GM19193 (cell line): ENCODE results near the gene GRK3.

ENCODE experiments used
- POLR2A ChIP-seq: IDR thresholded peaks from 4 replicates; pipeline ENCODE4 v1.6.1; 2011; ENCODE audit not compliant: insufficient read depth, insufficient read length; ENCODE audit errors: extremely low read depth

Gene GRK3

GRCh38 chr22:25564320-25564978 lies at the start of gene GRK3:
Gene GRK3, plus strand, starts transcription at chr22:25564675. Its CDS starts 366 bp downstream, at chr22:25565041.
- peak; percentile 73 for TF ChIP-seq POLR2A

GRCh38 chr22:25518000-25518663 lies 46.3 kb upstream of the GRK3 start:
- no peak for TF ChIP-seq POLR2A

- TF ChIP-seq POLR2A: no peak
Observed at GRCh38 chr22:25525376-25525775, 39.1 kb upstream of the GRK3 start.

DNA sequence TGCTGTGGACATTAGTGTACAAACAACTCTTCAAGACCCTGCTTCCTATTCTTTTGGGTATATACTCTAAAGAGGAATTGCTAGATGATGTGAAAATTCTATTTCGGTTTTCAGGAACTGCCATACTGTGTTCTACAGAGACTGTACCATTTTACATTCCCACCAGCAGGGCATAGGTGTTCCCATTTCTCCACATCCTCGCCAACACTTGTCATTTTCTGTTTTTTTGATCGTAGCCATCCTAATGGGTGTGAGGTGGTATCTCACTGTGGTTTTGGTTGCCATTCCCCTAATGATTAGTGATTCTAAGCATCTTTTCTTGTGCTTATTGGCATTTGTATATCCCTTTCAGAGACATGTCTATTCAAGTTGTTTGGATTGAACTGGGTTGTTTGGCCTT lies 29.8 kb upstream of the GRK3 start:
- no peak for TF ChIP-seq POLR2A

- no peak for TF ChIP-seq POLR2A
Observed at GRCh38 chr22:25536589-25536988, 27.9 kb upstream of the GRK3 start.

- no peak for TF ChIP-seq POLR2A
Observed at GRCh38 chr22:25540166-25540907, 24.1 kb upstream of the GRK3 start.

- no peak for TF ChIP-seq POLR2A
Observed at GRCh38 chr22:25540908-25541660, 23.4 kb upstream of the GRK3 start.

DNA sequence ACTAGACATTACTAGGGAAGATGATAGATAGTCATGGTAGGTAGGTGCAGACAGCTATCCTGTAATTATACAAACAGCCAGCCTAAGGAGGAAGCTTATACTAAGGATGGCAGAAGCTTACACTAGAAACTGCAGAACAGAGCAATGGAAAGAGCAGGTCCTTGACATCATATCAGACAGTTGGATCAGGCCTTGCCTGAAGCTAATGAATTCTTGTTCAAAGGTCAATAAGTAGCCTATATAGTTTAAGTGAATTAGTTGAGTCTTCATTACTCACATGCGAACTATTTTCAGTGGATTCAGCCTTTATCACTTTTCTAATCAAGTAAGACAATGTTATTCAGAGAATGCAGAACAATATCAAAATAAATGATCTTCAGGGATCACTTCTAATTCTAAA lies 22.3 kb upstream of the GRK3 start:
- no peak for TF ChIP-seq POLR2A

DNA sequence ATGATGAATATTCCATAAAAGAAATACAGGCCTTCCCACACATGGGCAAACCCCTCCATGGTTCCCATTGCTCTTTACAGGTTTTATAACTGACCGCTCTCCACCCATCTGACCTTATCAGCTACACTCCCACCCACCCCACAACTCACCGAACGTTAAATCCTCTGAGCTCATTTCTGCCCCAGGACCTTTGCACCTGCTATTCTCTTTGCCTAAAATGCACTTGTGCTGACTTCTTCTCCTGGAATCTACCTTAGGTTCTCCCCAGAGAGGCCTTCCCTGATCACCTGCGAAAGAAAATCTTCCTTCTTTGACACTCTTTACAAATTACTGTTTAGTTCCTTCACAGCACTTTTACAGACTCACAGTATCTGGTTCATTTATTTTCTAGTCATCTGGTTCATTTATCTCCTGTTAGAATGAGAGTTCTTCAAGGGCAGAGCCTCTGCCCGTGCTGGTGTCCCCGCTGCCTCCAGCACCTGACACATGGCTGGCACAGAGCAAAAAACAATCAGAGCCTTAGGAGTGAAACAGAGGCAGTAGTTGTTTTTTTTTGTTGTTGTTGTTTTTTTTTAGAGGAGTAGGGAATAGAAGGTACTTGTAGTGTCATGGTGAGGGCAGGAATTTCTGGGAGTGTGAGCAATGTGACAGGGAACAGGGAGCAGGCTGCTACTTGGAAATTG lies 21.6 kb upstream of the GRK3 start:
- TF ChIP-seq POLR2A: no peak

DNA sequence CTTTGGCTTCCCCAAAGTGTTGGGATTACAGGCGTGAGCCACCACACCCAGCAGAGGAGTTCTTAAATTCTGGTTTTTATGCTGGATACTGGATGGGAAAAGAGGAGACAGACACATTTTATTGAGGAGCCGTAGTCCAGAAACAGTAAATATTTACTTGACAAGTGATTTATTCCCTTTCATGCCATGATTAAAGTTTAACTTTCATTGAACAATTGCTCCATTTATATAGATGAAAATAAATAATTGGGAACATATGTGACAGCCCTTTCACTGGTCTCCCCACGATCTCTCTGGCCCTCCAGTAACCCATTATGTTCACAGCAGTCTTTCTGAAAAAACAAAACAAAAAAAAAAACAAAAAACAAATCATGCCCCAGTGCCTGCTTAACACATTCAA lies 19.3 kb upstream of the GRK3 start:
- TF ChIP-seq POLR2A: no peak

GRCh38 chr22:25545672-25546071 lies 18.8 kb upstream of the GRK3 start:
- no peak for TF ChIP-seq POLR2A

DNA sequence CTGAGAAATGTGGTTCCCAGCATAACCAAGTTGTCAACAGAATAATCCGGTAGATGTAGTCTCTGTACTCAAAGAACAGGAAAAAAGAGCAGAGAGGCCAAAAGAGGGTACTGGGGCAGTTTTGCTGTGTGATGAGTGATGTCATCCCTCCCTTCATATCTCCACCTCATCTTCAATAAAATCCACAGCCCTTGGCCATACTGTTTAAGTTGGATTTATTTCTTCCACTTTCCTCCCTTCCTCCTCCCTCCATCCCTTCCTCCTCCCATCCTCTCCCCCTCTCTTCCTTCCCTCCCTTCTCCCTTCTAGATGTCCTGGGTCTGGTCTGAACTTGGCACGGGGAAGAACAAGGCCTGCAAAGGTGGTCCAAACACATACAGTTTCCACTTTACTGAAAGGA lies 18.2 kb upstream of the GRK3 start:
- TF ChIP-seq POLR2A: no peak

DNA sequence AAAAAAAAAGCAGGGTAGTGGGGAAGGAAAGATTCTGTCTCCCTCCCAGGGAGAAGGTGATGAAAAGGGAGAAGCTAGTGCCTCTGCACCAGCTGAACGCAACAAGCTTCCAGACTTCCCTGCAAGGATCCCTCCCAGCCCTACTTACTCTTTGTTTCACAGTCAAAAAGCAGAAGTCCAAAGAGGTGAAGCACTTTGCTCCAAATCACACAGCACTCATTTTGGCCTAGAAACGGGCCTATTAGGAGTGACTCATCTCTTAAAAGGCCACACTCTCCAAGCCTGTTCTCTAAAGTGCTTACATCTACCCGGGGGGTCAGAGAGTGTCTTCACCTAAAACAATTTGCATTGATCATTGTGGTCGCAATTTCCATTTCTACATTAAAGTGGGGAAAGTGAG lies 17.7 kb upstream of the GRK3 start:
- TF ChIP-seq POLR2A: no peak

GRCh38 chr22:25548866-25549464 lies 15.5 kb upstream of the GRK3 start:
- TF ChIP-seq POLR2A: no peak

GRCh38 chr22:25551396-25551795 lies 13.1 kb upstream of the GRK3 start:
- TF ChIP-seq POLR2A: no peak

GRCh38 chr22:25553131-25553530 lies 11.3 kb upstream of the GRK3 start:
- TF ChIP-seq POLR2A: no peak
